HepG2 (cell line): Measurements from ENCODE around the gene PAN3. TPM values are rescaled to one million over a fixed set of nuclear protein-coding genes. Genes with fewer than 3 reads are reported as not detected.

Experiments
- FOXC1 ChIP-seq: sonication (generic); formaldehyde crosslinking; IDR thresholded peaks from 2 replicates; pipeline ENCODE4 v1.8.0; 2022; ENCODE audit warnings: mild to moderate bottlenecking, missing genetic modification reagents, borderline replicate concordance
- GMEB1 ChIP-seq: sonication (generic); formaldehyde crosslinking; IDR thresholded peaks from 2 replicates; pipeline ENCODE4 v1.5.1; 2020; ENCODE audit warnings: missing genetic modification reagents, mild to moderate bottlenecking, borderline replicate concordance
- GZF1 ChIP-seq: sonication (generic); formaldehyde crosslinking; IDR thresholded peaks from 2 replicates; pipeline ENCODE4 v1.5.1; 2020; ENCODE audit warnings: mild to moderate bottlenecking, missing genetic modification reagents
- IRX3 ChIP-seq: sonication (generic); formaldehyde crosslinking; IDR thresholded peaks from 2 replicates; pipeline ENCODE4 v1.8.1; 2023; ENCODE audit warnings: mild to moderate bottlenecking, low read depth, missing genetic modification reagents, borderline replicate concordance
- KLF13 ChIP-seq: sonication (generic); formaldehyde crosslinking; IDR thresholded peaks from 2 replicates; pipeline ENCODE4 v1.4.0; 2020; ENCODE audit warnings: mild to moderate bottlenecking, missing genetic modification reagents
- KLF16 ChIP-seq, 2 experiments: sonication (generic) in 1 of 2; formaldehyde crosslinking in 1 of 2; IDR thresholded peaks; 2 replicates each; pipeline versions ENCODE4 v1.6.1 to v1.8.0; 2016 to 2023; ENCODE audit warnings: missing genetic modification reagents in 2 of 2, missing compliant biosample characterization in 1 of 2
- MTA1 ChIP-seq: sonication (generic); formaldehyde crosslinking; IDR thresholded peaks from 2 replicates; pipeline ENCODE4 v1.4.0; 2020; ENCODE audit warnings: missing genetic modification reagents, mild to moderate bottlenecking, borderline replicate concordance
- PTBP1 ChIP-seq: fragments of 200-400 bp; formaldehyde crosslinking; IDR thresholded peaks from 2 replicates; pipeline ENCODE4 v1.6.1; 2018; ENCODE audit warnings: low read length, low read depth; ENCODE audit not compliant: poor library complexity, severe bottlenecking
- RFX3 ChIP-seq: IDR thresholded peaks from 2 replicates; pipeline ENCODE4 v1.6.1; 2016; ENCODE audit warnings: missing biosample characterization, missing genetic modification reagents
- STAT6 ChIP-seq: sonication (generic); formaldehyde crosslinking; IDR thresholded peaks from 2 replicates; pipeline ENCODE4 v1.4.0; 2020; ENCODE audit warnings: missing genetic modification reagents, mild to moderate bottlenecking, borderline replicate concordance
- TERF1 ChIP-seq: sonication (generic); formaldehyde crosslinking; IDR thresholded peaks from 2 replicates; pipeline ENCODE4 v1.8.0; 2022; ENCODE audit warnings: mild to moderate bottlenecking, missing genetic modification reagents, moderate library complexity
- TOPORS ChIP-seq: sonication (generic); formaldehyde crosslinking; IDR thresholded peaks from 2 replicates; pipeline ENCODE4 v1.8.0; 2023; ENCODE audit warnings: mild to moderate bottlenecking, missing genetic modification reagents
- TRAFD1 ChIP-seq: sonication (generic); formaldehyde crosslinking; IDR thresholded peaks from 2 replicates; pipeline ENCODE4 v1.5.1; 2020; ENCODE audit warnings: missing genetic modification reagents, mild to moderate bottlenecking, borderline replicate concordance
- ZC3H4 ChIP-seq: sonication (generic); formaldehyde crosslinking; IDR thresholded peaks from 2 replicates; pipeline ENCODE4 v1.4.0; 2020; ENCODE audit warnings: missing genetic modification reagents, borderline replicate concordance
- ZFP36 ChIP-seq: fragments of 150-350 bp; IDR thresholded peaks from 2 replicates; pipeline ENCODE4 v1.6.1; 2018; ENCODE audit warnings: borderline replicate concordance, low read length, low read depth; ENCODE audit not compliant: partially characterized antibody
- ZNF460 ChIP-seq: sonication (generic); formaldehyde crosslinking; IDR thresholded peaks from 2 replicates; pipeline ENCODE4 v1.5.1; 2020; ENCODE audit warnings: missing genetic modification reagents, mild to moderate bottlenecking, borderline replicate concordance
- polyA plus RNA-seq, 8 experiments: library from polyadenylated mRNA; depleted of rRNA in 3 of 8; stranded (reverse) in 7 of 8; unstranded in 1 of 8; fragments of >200 nt; fragmentation: Illumina TruSeq in 4 of 8; extraction: Trizol in 4 of 8; gene quantifications; 2 replicates each; pipeline versions ENCODE4 v1.2.1 to v1.2.3, GENCODE V29; 2011 to 2016; ENCODE audit warnings: low read depth in 4 of 8, missing spikeins in 1 of 8, mixed read lengths in 1 of 8; ENCODE audit not compliant: insufficient read depth in 1 of 8
- total RNA-seq, 5 experiments: library from RNA; depleted of rRNA; stranded (reverse); fragments of >200 nt; fragmentation: Illumina TruSeq; extraction: Trizol; gene quantifications; 2 replicates each; pipeline ENCODE4 v1.2.3, GENCODE V29; 2016; ENCODE audit warnings: low read depth in 1 of 5
- TF ChIP-seq, protein P1 (sequence below), 2 experiments: fragments of 450-650 bp in 1 of 2; sonication (generic) in 1 of 2; formaldehyde crosslinking; IDR thresholded peaks; 2 replicates each; pipeline versions ENCODE4 v1.5.0 to v1.8.0; 2020 to 2022; ENCODE audit warnings: mild to moderate bottlenecking in 1 of 2, missing genetic modification reagents in 1 of 2
- TF ChIP-seq, protein P2 (sequence below): sonication (generic); formaldehyde crosslinking; IDR thresholded peaks from 2 replicates; pipeline ENCODE4 v1.4.0; 2020; ENCODE audit warnings: missing genetic modification reagents

PAN3 gene
- total and polyA plus RNA-seq, 2 of the 13 experiments (the other 11 are each of a cell fraction or from before 2014, with no cell fraction given) = 9.7 to 10.6 TPM

DNA sequence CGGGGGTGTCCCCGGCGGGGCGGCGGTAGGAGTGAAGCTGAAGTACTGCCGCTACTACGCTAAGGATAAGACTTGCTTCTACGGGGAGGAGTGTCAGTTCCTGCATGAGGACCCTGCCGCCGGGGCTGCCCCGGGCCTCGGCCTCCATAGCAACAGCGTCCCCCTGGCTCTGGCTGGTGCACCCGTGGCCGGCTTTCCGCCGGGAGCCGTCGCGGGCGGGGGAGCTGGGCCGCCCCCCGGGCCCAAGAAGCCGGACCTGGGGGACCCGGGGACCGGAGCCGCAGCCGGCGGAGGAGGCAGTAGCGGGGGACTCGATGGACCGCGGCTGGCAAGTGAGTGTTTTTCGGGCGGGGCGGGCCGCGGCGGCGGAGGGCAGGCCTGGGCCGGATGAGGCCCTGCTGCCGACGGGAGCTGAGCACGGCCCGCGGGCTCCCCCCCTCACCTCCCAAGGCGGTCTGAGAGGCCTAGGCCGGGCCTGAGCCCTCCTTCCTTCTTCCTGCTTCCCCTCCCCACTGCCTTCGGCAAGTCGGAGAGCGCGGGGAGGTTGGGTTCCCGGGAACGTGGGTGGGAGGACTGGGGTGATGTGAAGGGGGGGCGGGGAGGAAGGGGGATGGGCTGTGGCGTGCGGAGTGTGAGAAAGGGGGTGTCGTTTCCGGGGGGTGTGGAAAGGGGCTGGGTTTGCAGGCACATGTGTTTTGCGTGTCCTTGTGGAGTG lies 568 bp downstream of the PAN3 start (continued):
- no peak for TF ChIP-seq TOPORS (CRISPR knock-in tag)
- no peak for TF ChIP-seq KLF13
- TF ChIP-seq MTA1 (CRISPR knock-in tag) = peak; percentile 32; the same call in 1 of the 2 replicates
- no peak for TF ChIP-seq GMEB1 (CRISPR knock-in tag)
- no peak for TF ChIP-seq ZC3H4
- TF ChIP-seq RFX3 (CRISPR knock-in tag) = no peak
- TF ChIP-seq ZNF460 (CRISPR knock-in tag) = no peak
- TF ChIP-seq, protein P1, sequence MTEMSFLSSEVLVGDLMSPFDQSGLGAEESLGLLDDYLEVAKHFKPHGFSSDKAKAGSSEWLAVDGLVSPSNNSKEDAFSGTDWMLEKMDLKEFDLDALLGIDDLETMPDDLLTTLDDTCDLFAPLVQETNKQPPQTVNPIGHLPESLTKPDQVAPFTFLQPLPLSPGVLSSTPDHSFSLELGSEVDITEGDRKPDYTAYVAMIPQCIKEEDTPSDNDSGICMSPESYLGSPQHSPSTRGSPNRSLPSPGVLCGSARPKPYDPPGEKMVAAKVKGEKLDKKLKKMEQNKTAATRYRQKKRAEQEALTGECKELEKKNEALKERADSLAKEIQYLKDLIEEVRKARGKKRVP (CRISPR knock-in tag; IDR thresholded peaks at IDR 0.05) = no peak
- TF ChIP-seq TRAFD1 (CRISPR knock-in tag) = no peak
- TF ChIP-seq IRX3 (CRISPR knock-in tag) = no peak
- TF ChIP-seq STAT6 (CRISPR knock-in tag) = no peak
- peak; percentile 28; the same call in 1 of the 2 replicates for TF ChIP-seq FOXC1 (CRISPR knock-in tag)
- TF ChIP-seq PTBP1 = no peak
- TF ChIP-seq ZFP36 = no peak
- no peak for TF ChIP-seq TERF1 (CRISPR knock-in tag)
- no peak for TF ChIP-seq GZF1 (CRISPR knock-in tag)
- TF ChIP-seq KLF16 (CRISPR knock-in tag; IDR thresholded peaks at IDR 0.05) = peak in 1 of 2 experiments; percentile 35; a peak in 1 of 4 replicates
- TF ChIP-seq, protein P2, sequence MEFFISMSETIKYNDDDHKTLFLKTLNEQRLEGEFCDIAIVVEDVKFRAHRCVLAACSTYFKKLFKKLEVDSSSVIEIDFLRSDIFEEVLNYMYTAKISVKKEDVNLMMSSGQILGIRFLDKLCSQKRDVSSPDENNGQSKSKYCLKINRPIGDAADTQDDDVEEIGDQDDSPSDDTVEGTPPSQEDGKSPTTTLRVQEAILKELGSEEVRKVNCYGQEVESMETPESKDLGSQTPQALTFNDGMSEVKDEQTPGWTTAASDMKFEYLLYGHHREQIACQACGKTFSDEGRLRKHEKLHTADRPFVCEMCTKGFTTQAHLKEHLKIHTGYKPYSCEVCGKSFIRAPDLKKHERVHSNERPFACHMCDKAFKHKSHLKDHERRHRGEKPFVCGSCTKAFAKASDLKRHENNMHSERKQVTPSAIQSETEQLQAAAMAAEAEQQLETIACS (CRISPR knock-in tag) = no peak
